Panc1 (cell line): ENCODE results near the gene ICAM4. TPM values are rescaled to one million over a fixed set of nuclear protein-coding genes. Genes with fewer than 3 reads are reported as not detected.

Source experiments
- ATAC-seq: fragments of 200-7000 bp; cut with Tn5 transposase; 2 replicates; pipeline ENCODE4 v1.9.1; 2020; ENCODE audit warnings: mild to moderate bottlenecking, moderate library complexity
- BruUV-seq: library from RNA; stranded (reverse); fragments of 400-500 nt; replicated peaks from 2 replicates; lab custom pipeline; 2021; lab: Mats Ljungman, UMichigan
- CTCF ChIA-PET: fragments of 300-600 bp; sonication (Branson Sonifier 250); formaldehyde crosslinking; loops from one replicate; lab custom pipeline; 2022; ENCODE audit warnings: antibody characterized with exemption; lab: Charles Lee
- POLR2A ChIA-PET: fragments of 300-600 bp; sonication (Branson Sonifier 250); formaldehyde crosslinking; loops from one replicate; lab custom pipeline; 2022; ENCODE audit warnings: antibody characterized with exemption; lab: Charles Lee
- DNase-seq: peaks from one replicate; pipeline ENCODE4 v3.0.0-alpha.2; 2010; ENCODE audit warnings: low read depth, low spot score
- H3K27ac ChIP-seq: 2 replicates; pipeline ENCODE4 v1.5.1; 2011; ENCODE audit warnings: mild to moderate bottlenecking, low read length, inconsistent platforms
- H3K27me3 ChIP-seq: fragments of 200-500 bp; sonication (Bioruptor generic); 2 replicates; pipeline ENCODE4 v1.6.0; 2014; ENCODE audit warnings: low read length, inconsistent platforms; ENCODE audit not compliant: control insufficient read depth, insufficient read depth
- H3K36me3 ChIP-seq: fragments of 200-500 bp; sonication (Bioruptor generic); 2 replicates; pipeline ENCODE4 v1.5.1; 2014; ENCODE audit warnings: inconsistent platforms, mild to moderate bottlenecking, low read length, moderate library complexity; ENCODE audit not compliant: control insufficient read depth, insufficient read depth
- H3K4me1 ChIP-seq: 2 replicates; pipeline ENCODE4 v1.5.1; 2011; ENCODE audit warnings: inconsistent platforms, mild to moderate bottlenecking, low read length, moderate library complexity; ENCODE audit not compliant: control insufficient read depth, insufficient read depth
- H3K4me3 ChIP-seq, 2 experiments: 2 replicates each; pipeline ENCODE4 v1.5.1; 2011 to 2012; ENCODE audit warnings: low read depth in 2 of 2, low read length in 2 of 2, mild to moderate bottlenecking in 2 of 2, inconsistent platforms in 1 of 2, moderate library complexity in 1 of 2
- H3K9me3 ChIP-seq: fragments of 200-500 bp; sonication (Bioruptor generic); 2 replicates; pipeline ENCODE4 v1.5.1; 2014; ENCODE audit warnings: low read depth, mild to moderate bottlenecking, inconsistent platforms, low read length, moderate library complexity; ENCODE audit not compliant: control insufficient read depth, insufficient read depth
- POLR2AphosphoS5 ChIP-seq: IDR thresholded peaks from 2 replicates; pipeline ENCODE4 v1.6.1; 2012; ENCODE audit warnings: mild to moderate bottlenecking, low read depth, low read length, moderate library complexity
- SIN3A ChIP-seq: IDR thresholded peaks from 2 replicates; pipeline ENCODE4 v1.6.1; 2012; ENCODE audit warnings: low read depth, mild to moderate bottlenecking, low read length, moderate library complexity, borderline replicate concordance; ENCODE audit not compliant: insufficient read depth
- TCF7L2 ChIP-seq: IDR thresholded peaks from 2 replicates; pipeline ENCODE4 v1.6.1; 2011; ENCODE audit warnings: mild to moderate bottlenecking, low read depth, low read length, inconsistent platforms
- in situ Hi-C: cut with HindIII; loops from 2 replicates; pipeline ENCODE4 v1.10.0; 2016; ENCODE audit warnings: low sequenced_read_pairs, low pct_unique_long_range_greater_than_20kb
- intact Hi-C: fragments of 100-400 bp; cut with micrococcal nuclease; formaldehyde crosslinking; loops from one replicate; pipeline ENCODE4 v1.10.0; 2022; ENCODE audit not compliant: unreplicated experiment
- total RNA-seq: library from RNA; stranded (reverse); gene quantifications from one replicate; pipeline ENCODE4 v1.2.1, GENCODE V29; 2021; ENCODE audit not compliant: unreplicated experiment
- TF ChIP-seq, protein P1 (sequence below), 2 experiments: IDR thresholded peaks; 2 replicates each; pipeline ENCODE4 v1.6.1; 2011 to 2012; ENCODE audit warnings: low read depth in 2 of 2, control low read depth in 1 of 2, low read length in 1 of 2, mild to moderate bottlenecking in 1 of 2, moderate library complexity in 1 of 2; ENCODE audit not compliant: insufficient read depth in 1 of 2
- TF ChIP-seq, protein P2 (sequence below): fragments of 450-650 bp; IDR thresholded peaks from 2 replicates; pipeline ENCODE4 v1.5.1; 2017; ENCODE audit warnings: mild to moderate bottlenecking

The ICAM4 gene
- total RNA-seq, 1 experiment from 2014 or later = 2.8 TPM

DNA sequence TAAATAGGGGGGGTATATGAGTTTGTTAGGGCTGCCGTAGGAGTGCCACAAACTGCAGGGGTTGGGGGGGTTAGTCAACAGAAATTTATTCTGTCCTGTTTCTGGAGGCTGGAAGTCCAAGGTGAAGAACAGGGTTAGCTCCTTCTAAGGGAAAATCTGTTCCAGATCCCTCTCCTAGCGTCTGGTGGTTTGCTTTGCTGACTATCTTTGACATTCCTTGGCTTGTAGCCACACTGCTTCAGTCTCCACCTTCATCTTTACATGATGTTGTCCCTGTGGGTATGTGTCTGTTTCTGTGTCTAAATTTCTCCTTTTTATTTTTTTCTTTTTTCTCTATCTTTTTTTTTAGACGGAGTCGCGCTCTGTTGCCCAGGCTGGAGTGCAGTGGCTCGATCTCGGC lies 24.0 kb upstream of the ICAM4 start:
- BruUV-seq = no TSS peak
- CTCF ChIA-PET = no interaction called here

DNA sequence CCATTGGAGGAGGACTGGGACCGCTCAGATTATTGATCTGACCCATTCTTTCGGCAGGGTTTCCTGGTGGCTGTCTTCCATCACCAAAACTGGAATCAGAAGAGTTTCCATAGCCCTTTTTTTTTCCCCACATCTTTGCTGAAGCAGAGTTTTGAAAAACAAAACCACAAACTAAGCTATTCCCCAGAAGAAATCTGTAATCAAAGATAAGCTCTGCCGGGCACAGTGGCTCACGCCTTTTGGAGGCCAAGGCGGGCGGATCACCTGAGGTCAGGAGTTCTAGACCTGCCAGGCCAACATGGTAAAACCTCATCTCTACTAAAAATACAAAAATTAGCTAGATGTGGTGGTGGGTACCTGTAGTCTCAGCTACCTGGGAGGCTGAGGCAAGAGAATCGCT lies 20.0 kb upstream of the ICAM4 start:
- intact Hi-C loops = no loop called here
- Histone ChIP-seq H3K27me3 (no peaks in the 10 kb centered on the region), H3K27ac (no peak overlapping the region), H3K4me3 (no peak overlapping the region), H3K4me1 (peaks cover 4% of the 10 kb centered on the region), H3K36me3 (no peaks in the 10 kb centered on the region), H3K9me3 (no peaks in the 10 kb centered on the region)
- no TSS peak for BruUV-seq
- DNase-seq = no peak
- POLR2A ChIA-PET = no interaction called here
- TF ChIP-seq SIN3A = no peak
- CTCF ChIA-PET = no interaction called here
- in situ Hi-C loops = no loop called here
- no peak for ATAC-seq

More for the DNA sequence above, 24.0 kb upstream of the ICAM4 start:
- no peaks in the 10 kb centered on the region for H3K27me3 ChIP-seq
- H3K4me3 ChIP-seq = no peak overlapping the region
- H3K9me3 ChIP-seq = no peaks in the 10 kb centered on the region
- in situ Hi-C loops = no loop called here
- intact Hi-C loops = no loop called here
- no peak for DNase-seq
- TF ChIP-seq POLR2AphosphoS5 = no peak
- TF ChIP-seq TCF7L2 = no peak
- TF ChIP-seq, protein P1, sequence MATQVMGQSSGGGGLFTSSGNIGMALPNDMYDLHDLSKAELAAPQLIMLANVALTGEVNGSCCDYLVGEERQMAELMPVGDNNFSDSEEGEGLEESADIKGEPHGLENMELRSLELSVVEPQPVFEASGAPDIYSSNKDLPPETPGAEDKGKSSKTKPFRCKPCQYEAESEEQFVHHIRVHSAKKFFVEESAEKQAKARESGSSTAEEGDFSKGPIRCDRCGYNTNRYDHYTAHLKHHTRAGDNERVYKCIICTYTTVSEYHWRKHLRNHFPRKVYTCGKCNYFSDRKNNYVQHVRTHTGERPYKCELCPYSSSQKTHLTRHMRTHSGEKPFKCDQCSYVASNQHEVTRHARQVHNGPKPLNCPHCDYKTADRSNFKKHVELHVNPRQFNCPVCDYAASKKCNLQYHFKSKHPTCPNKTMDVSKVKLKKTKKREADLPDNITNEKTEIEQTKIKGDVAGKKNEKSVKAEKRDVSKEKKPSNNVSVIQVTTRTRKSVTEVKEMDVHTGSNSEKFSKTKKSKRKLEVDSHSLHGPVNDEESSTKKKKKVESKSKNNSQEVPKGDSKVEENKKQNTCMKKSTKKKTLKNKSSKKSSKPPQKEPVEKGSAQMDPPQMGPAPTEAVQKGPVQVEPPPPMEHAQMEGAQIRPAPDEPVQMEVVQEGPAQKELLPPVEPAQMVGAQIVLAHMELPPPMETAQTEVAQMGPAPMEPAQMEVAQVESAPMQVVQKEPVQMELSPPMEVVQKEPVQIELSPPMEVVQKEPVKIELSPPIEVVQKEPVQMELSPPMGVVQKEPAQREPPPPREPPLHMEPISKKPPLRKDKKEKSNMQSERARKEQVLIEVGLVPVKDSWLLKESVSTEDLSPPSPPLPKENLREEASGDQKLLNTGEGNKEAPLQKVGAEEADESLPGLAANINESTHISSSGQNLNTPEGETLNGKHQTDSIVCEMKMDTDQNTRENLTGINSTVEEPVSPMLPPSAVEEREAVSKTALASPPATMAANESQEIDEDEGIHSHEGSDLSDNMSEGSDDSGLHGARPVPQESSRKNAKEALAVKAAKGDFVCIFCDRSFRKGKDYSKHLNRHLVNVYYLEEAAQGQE (IDR thresholded peaks at IDR 0.05; ENCODE audit: insufficient read depth in 1 of 2, low read depth in 2 of 2, low read length in 1 of 2) = no peak
- TF ChIP-seq, protein P2, sequence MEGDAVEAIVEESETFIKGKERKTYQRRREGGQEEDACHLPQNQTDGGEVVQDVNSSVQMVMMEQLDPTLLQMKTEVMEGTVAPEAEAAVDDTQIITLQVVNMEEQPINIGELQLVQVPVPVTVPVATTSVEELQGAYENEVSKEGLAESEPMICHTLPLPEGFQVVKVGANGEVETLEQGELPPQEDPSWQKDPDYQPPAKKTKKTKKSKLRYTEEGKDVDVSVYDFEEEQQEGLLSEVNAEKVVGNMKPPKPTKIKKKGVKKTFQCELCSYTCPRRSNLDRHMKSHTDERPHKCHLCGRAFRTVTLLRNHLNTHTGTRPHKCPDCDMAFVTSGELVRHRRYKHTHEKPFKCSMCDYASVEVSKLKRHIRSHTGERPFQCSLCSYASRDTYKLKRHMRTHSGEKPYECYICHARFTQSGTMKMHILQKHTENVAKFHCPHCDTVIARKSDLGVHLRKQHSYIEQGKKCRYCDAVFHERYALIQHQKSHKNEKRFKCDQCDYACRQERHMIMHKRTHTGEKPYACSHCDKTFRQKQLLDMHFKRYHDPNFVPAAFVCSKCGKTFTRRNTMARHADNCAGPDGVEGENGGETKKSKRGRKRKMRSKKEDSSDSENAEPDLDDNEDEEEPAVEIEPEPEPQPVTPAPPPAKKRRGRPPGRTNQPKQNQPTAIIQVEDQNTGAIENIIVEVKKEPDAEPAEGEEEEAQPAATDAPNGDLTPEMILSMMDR = no peak
- no peak for TF ChIP-seq SIN3A
- no peaks in the 10 kb centered on the region for H3K36me3 ChIP-seq
- H3K27ac ChIP-seq = no peak overlapping the region
- H3K4me1 ChIP-seq = peaks cover 6% of the 10 kb centered on the region; the same call in 1 of the 2 replicates
- POLR2A ChIA-PET = no interaction called here
- no peak for ATAC-seq

DNA sequence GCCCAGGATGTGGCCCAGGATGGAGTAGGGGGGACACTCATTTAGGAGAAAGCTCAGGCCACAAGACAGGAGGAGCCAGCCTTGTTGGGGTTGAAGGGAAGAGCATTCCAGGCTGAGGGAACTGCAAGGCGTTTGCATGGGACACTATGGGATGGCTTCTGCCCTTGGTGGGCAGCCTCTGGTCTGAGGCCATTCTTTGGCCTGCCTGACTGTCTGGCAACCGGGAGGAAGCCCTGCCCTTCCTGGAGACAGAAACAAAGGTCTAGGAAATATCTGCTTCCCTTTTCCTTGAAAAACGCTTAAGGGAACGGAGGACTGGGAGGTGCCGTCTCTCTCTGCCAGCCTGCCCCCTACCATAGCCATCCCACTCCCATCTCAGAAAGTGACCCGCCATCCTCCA lies 18.7 kb upstream of the ICAM4 start:
- H3K4me3 ChIP-seq = no peak overlapping the region
- H3K36me3 ChIP-seq = no peaks in the 10 kb centered on the region
- in situ Hi-C loops = no loop called here
- H3K27me3 ChIP-seq = no peaks in the 10 kb centered on the region
- ATAC-seq (no peak), DNase-seq (no peak)
- no peaks in the 10 kb centered on the region for H3K9me3 ChIP-seq
- TF ChIP-seq, protein P2 = no peak
- TF ChIP-seq, protein P1 (IDR thresholded peaks at IDR 0.05; ENCODE audit: insufficient read depth in 1 of 2, low read depth in 2 of 2, low read length in 1 of 2) = no peak
- TF ChIP-seq TCF7L2 (no peak), POLR2AphosphoS5 (no peak), SIN3A (no peak)
- BruUV-seq = no TSS peak
- H3K27ac ChIP-seq = no peak overlapping the region
- intact Hi-C loops = no loop called here
- POLR2A ChIA-PET = interaction anchor here (0.5 kb wide), 1 partner anchor 135 kb away, joined by 4 read pairs; no protein-coding TSS in a partner anchor
- CTCF ChIA-PET = no interaction called here
- peaks cover 4% of the 10 kb centered on the region for H3K4me1 ChIP-seq
